ENCODE data around the gene CHAC2. TPM values are rescaled to one million over a fixed set of nuclear protein-coding genes. Genes with fewer than 3 reads are reported as not detected.
A peak's percentile ranks its signal among the peaks of the same experiment; 100 is the strongest.
"Not testable (repeated sequence)": the region's sequence is repeated elsewhere in the genome, so short reads cannot be mapped to it uniquely, and the experiment has no call there.

CHAC2 gene
- total RNA-seq, 1 experiment from 2014 or later = 7.4 TPM

GRCh38 chr2:53818854-53819435 is 51.3 kb downstream of the CHAC2 start:
- in situ Hi-C loops (cut with HindIII; ENCODE audit: low pct_unique_long_range_greater_than_20kb, low sequenced_read_pairs) = no loop called here
- DNase-seq (ENCODE audit: low read depth, low spot score) = no peak

GRCh38 chr2:53819634-53820033 is 52.0 kb downstream of the CHAC2 start:
- in situ Hi-C loops (cut with HindIII; ENCODE audit: low pct_unique_long_range_greater_than_20kb, low sequenced_read_pairs) = no loop called here
- DNase-seq (ENCODE audit: low read depth, low spot score) = no peak

GRCh38 chr2:53820048-53820447 is 52.4 kb downstream of the CHAC2 start:
- in situ Hi-C loops (cut with HindIII; ENCODE audit: low pct_unique_long_range_greater_than_20kb, low sequenced_read_pairs) = no loop called here
- no peak for DNase-seq (ENCODE audit: low read depth, low spot score)

- in situ Hi-C loops (cut with HindIII; ENCODE audit: low pct_unique_long_range_greater_than_20kb, low sequenced_read_pairs) = no loop called here
- no peak for DNase-seq (ENCODE audit: low read depth, low spot score)
Measured at GRCh38 chr2:53820711-53821110, 53.1 kb downstream of the CHAC2 start.

GRCh38 chr2:53821810-53822209 is 54.2 kb downstream of the CHAC2 start:
- in situ Hi-C loops (cut with HindIII; ENCODE audit: low pct_unique_long_range_greater_than_20kb, low sequenced_read_pairs) = no loop called here
- no peak for DNase-seq (ENCODE audit: low read depth, low spot score)

GRCh38 chr2:53823639-53824038 is 56.0 kb downstream of the CHAC2 start:
- in situ Hi-C loops (cut with HindIII; ENCODE audit: low pct_unique_long_range_greater_than_20kb, low sequenced_read_pairs) = not testable (repeated sequence)
- peak; percentile 62 for DNase-seq (ENCODE audit: low read depth, low spot score)

Other genes with a start within 250 kb of the CHAC2 start
- 27.9 and 31.6 TPM in 2 replicates for gene ASB3, start 19.1 kb downstream of the CHAC2 start, total RNA-seq (2014; rRNA removed; shearing (Covaris generic))
- 162 and 196 TPM in 2 replicates for gene ERLEC1, start 19.2 kb downstream of the CHAC2 start, total RNA-seq (2014; rRNA removed; shearing (Covaris generic))
- gene GPR75, start 92.2 kb downstream of the CHAC2 start, total RNA-seq (2014; rRNA removed; shearing (Covaris generic)) = 0.53 and 0.83 TPM in 2 replicates
- gene PSME4, start 203.2 kb downstream of the CHAC2 start, total RNA-seq (2014; rRNA removed; shearing (Covaris generic)) = 40.4 and 42.7 TPM in 2 replicates